Right lobe of liver (tissue), 6 donors: ENCODE data around the gene DEFB132. TPM values are rescaled to one million over a fixed set of nuclear protein-coding genes. Genes with fewer than 3 reads are reported as not detected.

Experiments used
- ATAC-seq, 4 donors: fragments of 200-7000 bp; cut with Tn5 transposase; one replicate each; pipeline ENCODE4 v1.9.1; 2020; ENCODE audit warnings: mild to moderate bottlenecking in 4 of 4, moderate library complexity in 4 of 4
- DNase-seq, 3 donors: peaks; one replicate each; pipeline ENCODE4 v3.0.0-alpha.2; 2020
- H3K27ac ChIP-seq, 3 donors: fragments of 200-600 bp; one replicate each; pipeline ENCODE4 v1.8.0; 2022
- H3K27me3 ChIP-seq, 2 donors: fragments of 200-600 bp; one replicate each; pipeline ENCODE4 v1.8.0; 2022
- H3K36me3 ChIP-seq, 4 donors: fragments of 200-600 bp; sonication (generic) in 1 of 4; one replicate each; pipeline versions ENCODE4 v1.5.1 to v1.8.0; 2017 to 2022; ENCODE audit warnings: control low read depth in 1 of 4
- H3K4me1 ChIP-seq, 4 donors: fragments of 200-600 bp; sonication (generic) in 1 of 4; one replicate each; pipeline versions ENCODE4 v1.5.1 to v1.8.0; 2017 to 2022; ENCODE audit warnings: control low read depth in 1 of 4
- H3K4me3 ChIP-seq, 3 donors: fragments of 200-600 bp; one replicate each; pipeline ENCODE4 v1.8.0; 2022
- H3K9me3 ChIP-seq, 4 donors: fragments of 200-600 bp; sonication (generic) in 1 of 4; one replicate each; pipeline versions ENCODE4 v1.5.1 to v1.8.0; 2017 to 2022; ENCODE audit warnings: control low read depth in 1 of 4
- POLR2A ChIP-seq: fragments of 450-650 bp; IDR thresholded peaks from one replicate; pipeline ENCODE4 v1.6.1; 2017; ENCODE audit warnings: antibody characterized with exemption, mild to moderate bottlenecking
- WGBS: methylation state at CpG from one replicate; pipeline ENCODE4 v1.1.6; 2018; ENCODE audit warnings: low coverage, low lambda C conversion rate; ENCODE audit not compliant: insufficient coverage; ENCODE audit errors: missing lambda C conversion rate; 5-methylcytosine and 5-hydroxymethylcytosine counted together
- intact Hi-C, 2 donors: fragments of 100-400 bp; cut with DNase I; formaldehyde crosslinking; loops; one replicate each; pipeline versions ENCODE4 v1.11.2 to v1.14.1; 2022
- total RNA-seq, 6 experiments: library from RNA; depleted of rRNA in 2 of 6; stranded (reverse); fragments of >200 nt in 2 of 6; fragmentation: NEBNext Ultra II Directional in 3 of 6; extraction: Animal tissue kit (Norgen Biotek cat#: 25700) in 3 of 6; gene quantifications; one replicate each; pipeline versions ENCODE4 v1.1.0 to v1.2.4, GENCODE V29; 2016 to 2023
- TF ChIP-seq, protein P1 (sequence below), 4 donors: fragments of 200-600 bp in 3 of 4; fragments of 450-650 bp in 1 of 4; IDR thresholded peaks; one replicate each; pipeline versions ENCODE4 v1.5.1 to v1.8.0; 2016 to 2022; ENCODE audit warnings: antibody characterized with exemption in 4 of 4, mild to moderate bottlenecking in 2 of 4
- donor health status: DM: no; HTN: yes; CAD: no.
- donor health status: DM: no; HTN: no; CAD: no.
- donor health status: DM: no; HTN: no; CAD: no.
- donor health status: DM: no; HTN: yes; CAD: no.
- donor health status: DM: no; HTN: yes; CAD: no.

DEFB132 gene
- total RNA-seq, 6 experiments from 2014 or later: 0.30 to 0.35 (median 0.31) TPM; not detected in 3

DNA sequence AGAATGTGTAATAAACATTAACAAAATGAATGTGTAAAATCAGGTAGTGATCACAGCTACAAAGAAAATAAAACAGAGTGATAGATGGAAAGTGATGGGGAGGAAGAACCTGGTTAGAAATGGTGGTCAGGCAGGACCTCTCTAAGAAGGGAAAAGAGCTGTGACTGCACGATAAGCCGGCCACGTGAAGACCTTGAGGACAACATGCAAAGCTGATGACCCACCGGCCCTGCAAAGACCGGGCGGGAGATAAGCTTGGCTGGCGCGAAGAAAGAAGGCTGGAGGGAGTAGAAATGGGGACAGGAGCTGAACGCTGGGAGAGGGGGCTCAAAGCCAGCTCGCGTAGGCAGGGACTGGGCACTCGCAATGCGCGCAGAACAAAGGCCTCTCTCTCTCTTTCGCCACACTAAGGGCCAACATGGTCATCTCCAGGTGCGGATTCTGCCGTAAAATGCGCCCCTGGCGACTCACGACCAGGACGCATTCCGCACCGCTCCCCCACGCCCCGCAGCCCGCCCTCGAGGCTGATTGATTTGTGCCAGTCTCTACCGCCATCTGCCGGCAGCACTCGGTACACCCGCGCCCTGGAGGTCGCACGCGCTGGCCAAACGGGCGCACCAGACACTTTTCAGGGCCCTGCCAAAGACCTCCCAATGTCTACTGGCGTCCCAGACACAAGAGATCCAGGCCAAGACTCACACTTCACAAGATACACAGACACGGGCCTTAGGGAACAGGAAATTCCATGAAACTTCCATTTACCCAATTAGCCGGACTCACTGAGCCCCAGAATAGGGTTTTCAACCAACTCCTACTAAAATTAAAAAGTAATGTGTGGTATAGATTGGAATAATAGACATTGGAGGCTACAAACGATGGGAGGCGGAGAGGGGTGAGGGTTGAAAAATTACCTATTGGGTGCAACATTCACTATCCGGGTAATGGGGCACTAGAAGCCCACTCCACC lies 9.4 kb downstream of the DEFB132 start:
- peak overlapping the region; percentile 27 to 47 (median 46) for H3K4me3 ChIP-seq
- ATAC-seq (peak; percentile 96 to 99 (median 98)), DNase-seq (peak; percentile 83 to 85 (median 84))
- WGBS: 16% methylated on average over 18 of the region's 43 CpGs
- TF ChIP-seq, protein P1, sequence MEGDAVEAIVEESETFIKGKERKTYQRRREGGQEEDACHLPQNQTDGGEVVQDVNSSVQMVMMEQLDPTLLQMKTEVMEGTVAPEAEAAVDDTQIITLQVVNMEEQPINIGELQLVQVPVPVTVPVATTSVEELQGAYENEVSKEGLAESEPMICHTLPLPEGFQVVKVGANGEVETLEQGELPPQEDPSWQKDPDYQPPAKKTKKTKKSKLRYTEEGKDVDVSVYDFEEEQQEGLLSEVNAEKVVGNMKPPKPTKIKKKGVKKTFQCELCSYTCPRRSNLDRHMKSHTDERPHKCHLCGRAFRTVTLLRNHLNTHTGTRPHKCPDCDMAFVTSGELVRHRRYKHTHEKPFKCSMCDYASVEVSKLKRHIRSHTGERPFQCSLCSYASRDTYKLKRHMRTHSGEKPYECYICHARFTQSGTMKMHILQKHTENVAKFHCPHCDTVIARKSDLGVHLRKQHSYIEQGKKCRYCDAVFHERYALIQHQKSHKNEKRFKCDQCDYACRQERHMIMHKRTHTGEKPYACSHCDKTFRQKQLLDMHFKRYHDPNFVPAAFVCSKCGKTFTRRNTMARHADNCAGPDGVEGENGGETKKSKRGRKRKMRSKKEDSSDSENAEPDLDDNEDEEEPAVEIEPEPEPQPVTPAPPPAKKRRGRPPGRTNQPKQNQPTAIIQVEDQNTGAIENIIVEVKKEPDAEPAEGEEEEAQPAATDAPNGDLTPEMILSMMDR (IDR thresholded peaks at IDR 0.05): peak; percentile 95 to 97 (median 96)
- no peak for TF ChIP-seq POLR2A
- H3K4me1 ChIP-seq: peaks cover 0 to 7% (median 3%) of the 10 kb centered on the region in 4 donors
- no peaks in the 10 kb centered on the region for H3K9me3 ChIP-seq
- no peaks in the 10 kb centered on the region for H3K27me3 ChIP-seq
- no peak overlapping the region for H3K27ac ChIP-seq
- no peaks in the 10 kb centered on the region for H3K36me3 ChIP-seq
- intact Hi-C loops: no loop called here

DNA sequence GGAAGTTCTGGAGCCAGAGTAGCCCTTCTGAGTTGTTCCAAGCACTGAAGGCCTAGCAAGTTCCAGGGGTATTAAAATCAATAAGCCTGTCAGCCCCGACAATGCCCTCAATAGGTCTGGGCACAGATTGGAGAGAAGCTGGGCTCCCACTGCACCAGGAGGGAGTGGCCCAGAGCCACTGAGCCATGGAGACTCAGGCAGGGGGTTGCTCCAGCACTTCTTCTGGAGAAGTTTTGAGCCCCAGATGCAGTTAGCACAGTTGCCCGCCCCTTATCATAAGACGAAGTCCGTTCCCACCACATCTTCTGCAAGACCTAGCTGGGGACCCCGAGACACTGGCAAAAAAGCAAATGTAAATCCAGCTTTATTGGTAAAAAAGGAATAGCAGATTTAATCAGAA lies 13.0 kb downstream of the DEFB132 start:
- DNase-seq (peak in 1 of 3 donors; percentile 31), ATAC-seq (no peak)
- intact Hi-C loops: loop anchor here in 1 of 2 donors (10.0 kb wide), 1 partner anchor 56 kb away; no protein-coding TSS in a partner anchor
- Histone ChIP-seq H3K4me1 (peaks cover 0 to 7% (median 3%) of the 10 kb centered on the region in 4 donors), H3K36me3 (no peaks in the 10 kb centered on the region), H3K9me3 (no peaks in the 10 kb centered on the region), H3K27me3 (no peaks in the 10 kb centered on the region), H3K27ac (no peak overlapping the region), H3K4me3 (no peak overlapping the region)
- no peak for TF ChIP-seq POLR2A
- TF ChIP-seq, protein P1 (IDR thresholded peaks at IDR 0.05): no peak
- 96% methylated on average over 4 of the region's 5 CpGs for WGBS

DNA sequence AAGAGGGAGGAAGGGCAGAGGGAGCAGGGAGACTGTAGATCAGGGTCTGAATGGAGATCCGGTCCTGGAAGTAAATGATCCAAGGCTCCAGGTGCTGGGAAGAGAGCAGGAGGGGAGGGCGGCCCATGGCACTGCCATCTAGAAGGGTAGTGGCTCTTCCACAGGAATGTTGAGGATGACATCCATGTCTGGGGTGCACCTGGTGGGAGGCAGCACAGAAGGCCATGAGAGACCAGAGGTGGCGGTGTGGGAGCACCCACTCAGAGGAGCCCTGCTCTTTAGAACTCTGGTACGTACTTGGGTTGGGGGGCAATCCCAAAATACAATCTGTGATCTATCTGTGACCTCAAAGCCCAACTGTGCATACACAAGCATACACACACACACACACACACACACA lies 13.5 kb downstream of the DEFB132 start:
- intact Hi-C loops: loop anchor here in 1 of 2 donors (10.0 kb wide), 1 partner anchor 56 kb away; no protein-coding TSS in a partner anchor
- TF ChIP-seq, protein P1 (IDR thresholded peaks at IDR 0.05): no peak
- TF ChIP-seq POLR2A: no peak
- Histone ChIP-seq H3K27ac (no peak overlapping the region), H3K4me3 (no peak overlapping the region), H3K4me1 (peaks cover 0 to 7% (median 3%) of the 10 kb centered on the region in 4 donors), H3K36me3 (no peaks in the 10 kb centered on the region), H3K9me3 (no peaks in the 10 kb centered on the region), H3K27me3 (no peaks in the 10 kb centered on the region)
- peak in 1 of 3 donors; percentile 15 for DNase-seq
- 78% methylated on average over 1 of the region's 4 CpGs for WGBS
- ATAC-seq: no peak

DNA sequence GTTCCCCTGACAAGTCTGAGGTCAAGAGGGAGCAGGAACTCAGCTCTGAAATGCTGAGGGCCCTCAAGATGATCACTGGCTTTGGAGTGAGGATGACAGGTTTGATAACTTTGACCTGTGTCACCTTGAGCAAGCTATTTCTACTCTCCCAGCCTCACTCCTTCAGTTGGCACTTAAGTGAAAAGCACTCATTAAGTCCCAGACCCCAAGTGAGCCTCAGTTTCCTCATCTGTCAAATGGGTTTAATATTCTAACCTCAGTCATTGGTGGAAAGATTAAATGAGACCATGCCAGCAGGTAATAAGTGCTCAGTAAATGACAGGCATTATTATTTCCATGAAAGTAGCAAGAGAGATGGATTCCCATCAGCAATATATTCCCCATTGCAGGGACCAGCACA lies 14.0 kb downstream of the DEFB132 start:
- intact Hi-C loops: loop anchor here in 1 of 2 donors (10.0 kb wide), 1 partner anchor 57 kb away; no protein-coding TSS in a partner anchor
- no peak for TF ChIP-seq POLR2A
- no peak overlapping the region for H3K27ac ChIP-seq

DNA sequence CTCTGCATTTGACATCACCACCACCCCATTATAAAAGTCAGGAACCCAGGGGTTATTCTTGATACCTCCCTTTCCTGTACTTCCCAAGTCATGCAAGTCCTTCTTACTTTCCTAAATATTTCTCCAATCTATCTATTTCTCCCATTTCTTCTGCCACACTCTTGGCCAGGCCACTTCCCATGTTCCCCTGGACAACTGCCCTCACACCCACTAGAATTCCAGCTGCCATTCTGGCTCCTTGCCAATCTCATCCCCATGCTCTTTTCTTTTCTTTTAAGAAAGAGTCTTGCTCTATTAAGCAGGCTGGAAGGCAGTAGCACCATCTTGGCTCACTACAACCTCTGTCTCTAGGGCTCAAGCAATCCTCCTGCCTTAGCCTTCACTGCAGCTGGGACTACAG lies 15.2 kb downstream of the DEFB132 start:
- no peaks in the 10 kb centered on the region for H3K36me3 ChIP-seq
- no peak overlapping the region for H3K27ac ChIP-seq
- ATAC-seq (no peak), DNase-seq (peak in 1 of 3 donors; percentile 17)
- TF ChIP-seq POLR2A: no peak
- TF ChIP-seq, protein P1 (IDR thresholded peaks at IDR 0.05): no peak
- no peaks in the 10 kb centered on the region for H3K27me3 ChIP-seq
- H3K4me3 ChIP-seq: no peak overlapping the region
- intact Hi-C loops: loop anchor here in 1 of 2 donors (10.0 kb wide), 1 partner anchor 58 kb away; no protein-coding TSS in a partner anchor
- H3K4me1 ChIP-seq: no peaks in the 10 kb centered on the region
- no peaks in the 10 kb centered on the region for H3K9me3 ChIP-seq

More for the DNA sequence above, 14.0 kb downstream of the DEFB132 start:
- Histone ChIP-seq H3K36me3 (no peaks in the 10 kb centered on the region), H3K9me3 (no peaks in the 10 kb centered on the region), H3K4me3 (no peak overlapping the region), H3K4me1 (peaks cover 0 to 7% (median 2%) of the 10 kb centered on the region in 4 donors), H3K27me3 (no peaks in the 10 kb centered on the region)
- DNase-seq: no peak
- ATAC-seq: no peak
